GM23338 (cell line): ENCODE results near the gene OR1E2. TPM values are rescaled to one million over a fixed set of nuclear protein-coding genes. Genes with fewer than 3 reads are reported as not detected.

ENCODE experiments used
- ATAC-seq: fragments of 200-7000 bp; cut with Tn5 transposase; 3 replicates; pipeline ENCODE4 v1.9.1; 2020
- DNase-seq: peaks from one replicate; pipeline ENCODE4 v3.0.0-alpha.2; 2015; ENCODE audit warnings: low spot score
- H2AFZ ChIP-seq: fragments of 200-600 bp; sonication (generic); 2 replicates; pipeline ENCODE4 v1.8.0; 2016; ENCODE audit warnings: antibody characterized with exemption, mild to moderate bottlenecking, moderate library complexity
- H3F3A ChIP-seq: fragments of 200-600 bp; sonication (generic); replicated peaks from 2 replicates; pipeline ENCODE4 v1.8.0; 2017; ENCODE audit warnings: antibody characterized with exemption, mixed run types, low read depth
- H3K27ac ChIP-seq: fragments of 200-600 bp; sonication (generic); 2 replicates; pipeline ENCODE4 v1.6.1; 2016; ENCODE audit warnings: low read depth
- H3K27me3 ChIP-seq: fragments of 200-600 bp; sonication (generic); 2 replicates; pipeline ENCODE4 v1.8.0; 2016; ENCODE audit warnings: mild to moderate bottlenecking, mixed run types, moderate library complexity; ENCODE audit not compliant: insufficient read depth
- H3K36me3 ChIP-seq: fragments of 200-600 bp; sonication (generic); 2 replicates; pipeline ENCODE4 v1.8.0; 2016; ENCODE audit warnings: mild to moderate bottlenecking; ENCODE audit not compliant: insufficient read depth
- H3K4me1 ChIP-seq: fragments of 200-600 bp; sonication (generic); 2 replicates; pipeline ENCODE4 v1.8.0; 2016; ENCODE audit warnings: mild to moderate bottlenecking, moderate library complexity; ENCODE audit not compliant: insufficient read depth
- H3K4me2 ChIP-seq: fragments of 200-600 bp; sonication (generic); 2 replicates; pipeline ENCODE4 v1.7.1; 2017; ENCODE audit warnings: mixed run types
- H3K4me3 ChIP-seq: fragments of 200-600 bp; sonication (generic); 2 replicates; pipeline ENCODE4 v1.6.1; 2016; ENCODE audit warnings: mixed run types
- H3K79me2 ChIP-seq: fragments of 200-600 bp; sonication (generic); replicated peaks from 2 replicates; pipeline ENCODE4 v1.8.0; 2017; ENCODE audit warnings: mild to moderate bottlenecking; ENCODE audit not compliant: insufficient read depth
- H3K9me2 ChIP-seq: fragments of 200-600 bp; sonication (generic); 2 replicates; pipeline ENCODE4 v1.8.0; 2017; ENCODE audit not compliant: insufficient read depth
- H4K20me1 ChIP-seq: fragments of 200-600 bp; sonication (generic); replicated peaks from 2 replicates; pipeline ENCODE4 v1.8.0; 2017; ENCODE audit warnings: mild to moderate bottlenecking; ENCODE audit not compliant: insufficient read depth
- H3K27ac Mint-ChIP-seq: 2 replicates; pipeline ENCODE4 v1.8.0; 2020; ENCODE audit warnings: inconsistent platforms, mild to moderate bottlenecking, moderate library complexity, mixed read lengths
- H3K27me3 Mint-ChIP-seq: 3 replicates; pipeline ENCODE4 v1.8.0; 2022; ENCODE audit warnings: low read depth, mild to moderate bottlenecking, moderate library complexity, mixed read lengths, inconsistent platforms; ENCODE audit not compliant: insufficient read depth, poor library complexity
- H3K36me3 Mint-ChIP-seq: 3 replicates; pipeline ENCODE4 v1.8.0; 2021; ENCODE audit warnings: low read depth, mild to moderate bottlenecking, inconsistent platforms, moderate library complexity, mixed read lengths
- H3K4me1 Mint-ChIP-seq: 3 replicates; pipeline ENCODE4 v1.8.0; 2020; ENCODE audit warnings: mild to moderate bottlenecking, inconsistent platforms, mixed read lengths
- H3K4me3 Mint-ChIP-seq: 3 replicates; pipeline ENCODE4 v1.8.0; 2021; ENCODE audit warnings: moderate library complexity, mild to moderate bottlenecking, inconsistent platforms, mixed read lengths
- H3K9me3 Mint-ChIP-seq: 3 replicates; pipeline ENCODE4 v1.8.0; 2020; ENCODE audit warnings: moderate library complexity, mild to moderate bottlenecking, inconsistent platforms, mixed read lengths
- CREB1 ChIP-seq: fragments of 250-450 bp; sonication (Bioruptor Pico); IDR thresholded peaks from 2 replicates; pipeline ENCODE4 v1.5.0; 2020; ENCODE audit warnings: low read depth, mild to moderate bottlenecking, moderate library complexity
- EZH2 ChIP-seq: fragments of 200-600 bp; sonication (generic); IDR thresholded peaks from one replicate; pipeline ENCODE4 v1.8.0; 2017; ENCODE audit warnings: antibody characterized with exemption, mild to moderate bottlenecking, low read depth; ENCODE audit not compliant: unreplicated experiment
- JUNB ChIP-seq: IDR thresholded peaks from one replicate; pipeline ENCODE4 v1.6.1; 2016; ENCODE audit warnings: antibody characterized with exemption; ENCODE audit not compliant: unreplicated experiment
- NANOG ChIP-seq: IDR thresholded peaks from 2 replicates; pipeline ENCODE4 v1.6.1; 2016; ENCODE audit warnings: antibody characterized with exemption, borderline replicate concordance
- POLR2AphosphoS5 ChIP-seq: IDR thresholded peaks from 2 replicates; pipeline ENCODE4 v1.6.1; 2016; ENCODE audit warnings: antibody characterized with exemption, low read depth
- REST ChIP-seq: IDR thresholded peaks from one replicate; pipeline ENCODE4 v1.6.1; 2018; ENCODE audit warnings: antibody characterized with exemption; ENCODE audit not compliant: unreplicated experiment
- STAT1 ChIP-seq: IDR thresholded peaks from one replicate; pipeline ENCODE4 v1.6.1; 2016; ENCODE audit warnings: antibody characterized with exemption; ENCODE audit not compliant: unreplicated experiment
- ZNF331 ChIP-seq: fragments of 250-450 bp; sonication (Bioruptor Pico); IDR thresholded peaks from 2 replicates; pipeline ENCODE4 v1.5.0; 2020; ENCODE audit warnings: low read depth, mild to moderate bottlenecking, moderate library complexity
- polyA plus RNA-seq: library from polyadenylated mRNA; unstranded; fragments of >200 nt; fragmentation: Nextera tagmentation; extraction: Ambion mirVana; gene quantifications from 2 replicates; pipeline ENCODE4 v1.2.1, GENCODE V29; 2016
- total RNA-seq: library from RNA; depleted of rRNA; stranded (reverse); fragments of >200 nt; shearing (Covaris generic); gene quantifications from 2 replicates; pipeline ENCODE4 v1.2.3, GENCODE V29; 2014
- TF ChIP-seq, protein P1 (sequence below): IDR thresholded peaks from 2 replicates; pipeline ENCODE4 v1.6.1; 2016; ENCODE audit warnings: antibody characterized with exemption
- TF ChIP-seq, protein P2 (sequence below): fragments of 250-450 bp; sonication (Bioruptor Pico); IDR thresholded peaks from 2 replicates; pipeline ENCODE4 v1.5.0; 2020; ENCODE audit warnings: mild to moderate bottlenecking, moderate library complexity

OR1E2 gene
- total and polyA plus RNA-seq, 2 experiments from 2014 or later, result not detected

- no peak overlapping the region for H3K27ac ChIP-seq
- H3F3A ChIP-seq, result no peaks in the 10 kb centered on the region
- H3K4me1 ChIP-seq, result no peaks in the 10 kb centered on the region
- no peak overlapping the region for H3K4me2 ChIP-seq
- H3K27ac Mint-ChIP-seq, result no peak overlapping the region
- H3K4me3 ChIP-seq, result no peak overlapping the region
- DNase-seq (no peak), ATAC-seq (no peak)
- no peak overlapping the region for H2AFZ ChIP-seq
- peaks cover 29% of the 10 kb centered on the region for H3K9me3 Mint-ChIP-seq
- no peaks in the 10 kb centered on the region for H4K20me1 ChIP-seq
- no peaks in the 10 kb centered on the region for H3K4me1 Mint-ChIP-seq
- TF ChIP-seq NANOG, result no peak
- TF ChIP-seq, protein P1, sequence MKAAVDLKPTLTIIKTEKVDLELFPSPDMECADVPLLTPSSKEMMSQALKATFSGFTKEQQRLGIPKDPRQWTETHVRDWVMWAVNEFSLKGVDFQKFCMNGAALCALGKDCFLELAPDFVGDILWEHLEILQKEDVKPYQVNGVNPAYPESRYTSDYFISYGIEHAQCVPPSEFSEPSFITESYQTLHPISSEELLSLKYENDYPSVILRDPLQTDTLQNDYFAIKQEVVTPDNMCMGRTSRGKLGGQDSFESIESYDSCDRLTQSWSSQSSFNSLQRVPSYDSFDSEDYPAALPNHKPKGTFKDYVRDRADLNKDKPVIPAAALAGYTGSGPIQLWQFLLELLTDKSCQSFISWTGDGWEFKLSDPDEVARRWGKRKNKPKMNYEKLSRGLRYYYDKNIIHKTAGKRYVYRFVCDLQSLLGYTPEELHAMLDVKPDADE, result no peak
- no peaks in the 10 kb centered on the region for H3K36me3 ChIP-seq
- H3K27me3 ChIP-seq, result no peaks in the 10 kb centered on the region
- H3K4me3 Mint-ChIP-seq, result no peak overlapping the region
- H3K36me3 Mint-ChIP-seq, result peaks cover 2% of the 10 kb centered on the region; the same call in 1 of the 3 replicates
- H3K27me3 Mint-ChIP-seq, result peaks cover 1% of the 10 kb centered on the region
- H3K79me2 ChIP-seq, result no peaks in the 10 kb centered on the region
- H3K9me2 ChIP-seq, result peaks cover 17% of the 10 kb centered on the region
Observed at GRCh38 chr17:3418222-3418621, 15.4 kb downstream of the OR1E2 start.

- no peaks in the 10 kb centered on the region for H3K4me1 ChIP-seq
- DNase-seq (no peak), ATAC-seq (no peak)
- no peak overlapping the region for H2AFZ ChIP-seq
- H3K27ac Mint-ChIP-seq, result no peak overlapping the region
- no peaks in the 10 kb centered on the region for H3K36me3 ChIP-seq
- no peaks in the 10 kb centered on the region for H3K4me1 Mint-ChIP-seq
- H3K27me3 Mint-ChIP-seq, result no peaks in the 10 kb centered on the region
- H3K4me2 ChIP-seq, result no peak overlapping the region
- H3K36me3 Mint-ChIP-seq, result peaks cover 6% of the 10 kb centered on the region
- no peaks in the 10 kb centered on the region for H3F3A ChIP-seq
- peaks cover 32% of the 10 kb centered on the region for H3K9me3 Mint-ChIP-seq
- no peak overlapping the region for H3K4me3 ChIP-seq
- no peaks in the 10 kb centered on the region for H4K20me1 ChIP-seq
- H3K27me3 ChIP-seq, result no peaks in the 10 kb centered on the region
- no peak overlapping the region for H3K4me3 Mint-ChIP-seq
- H3K27ac ChIP-seq, result no peak overlapping the region
- H3K9me2 ChIP-seq, result peaks cover 6% of the 10 kb centered on the region; the same call in 1 of the 2 replicates
- H3K79me2 ChIP-seq, result no peaks in the 10 kb centered on the region
- TF ChIP-seq, protein P2, sequence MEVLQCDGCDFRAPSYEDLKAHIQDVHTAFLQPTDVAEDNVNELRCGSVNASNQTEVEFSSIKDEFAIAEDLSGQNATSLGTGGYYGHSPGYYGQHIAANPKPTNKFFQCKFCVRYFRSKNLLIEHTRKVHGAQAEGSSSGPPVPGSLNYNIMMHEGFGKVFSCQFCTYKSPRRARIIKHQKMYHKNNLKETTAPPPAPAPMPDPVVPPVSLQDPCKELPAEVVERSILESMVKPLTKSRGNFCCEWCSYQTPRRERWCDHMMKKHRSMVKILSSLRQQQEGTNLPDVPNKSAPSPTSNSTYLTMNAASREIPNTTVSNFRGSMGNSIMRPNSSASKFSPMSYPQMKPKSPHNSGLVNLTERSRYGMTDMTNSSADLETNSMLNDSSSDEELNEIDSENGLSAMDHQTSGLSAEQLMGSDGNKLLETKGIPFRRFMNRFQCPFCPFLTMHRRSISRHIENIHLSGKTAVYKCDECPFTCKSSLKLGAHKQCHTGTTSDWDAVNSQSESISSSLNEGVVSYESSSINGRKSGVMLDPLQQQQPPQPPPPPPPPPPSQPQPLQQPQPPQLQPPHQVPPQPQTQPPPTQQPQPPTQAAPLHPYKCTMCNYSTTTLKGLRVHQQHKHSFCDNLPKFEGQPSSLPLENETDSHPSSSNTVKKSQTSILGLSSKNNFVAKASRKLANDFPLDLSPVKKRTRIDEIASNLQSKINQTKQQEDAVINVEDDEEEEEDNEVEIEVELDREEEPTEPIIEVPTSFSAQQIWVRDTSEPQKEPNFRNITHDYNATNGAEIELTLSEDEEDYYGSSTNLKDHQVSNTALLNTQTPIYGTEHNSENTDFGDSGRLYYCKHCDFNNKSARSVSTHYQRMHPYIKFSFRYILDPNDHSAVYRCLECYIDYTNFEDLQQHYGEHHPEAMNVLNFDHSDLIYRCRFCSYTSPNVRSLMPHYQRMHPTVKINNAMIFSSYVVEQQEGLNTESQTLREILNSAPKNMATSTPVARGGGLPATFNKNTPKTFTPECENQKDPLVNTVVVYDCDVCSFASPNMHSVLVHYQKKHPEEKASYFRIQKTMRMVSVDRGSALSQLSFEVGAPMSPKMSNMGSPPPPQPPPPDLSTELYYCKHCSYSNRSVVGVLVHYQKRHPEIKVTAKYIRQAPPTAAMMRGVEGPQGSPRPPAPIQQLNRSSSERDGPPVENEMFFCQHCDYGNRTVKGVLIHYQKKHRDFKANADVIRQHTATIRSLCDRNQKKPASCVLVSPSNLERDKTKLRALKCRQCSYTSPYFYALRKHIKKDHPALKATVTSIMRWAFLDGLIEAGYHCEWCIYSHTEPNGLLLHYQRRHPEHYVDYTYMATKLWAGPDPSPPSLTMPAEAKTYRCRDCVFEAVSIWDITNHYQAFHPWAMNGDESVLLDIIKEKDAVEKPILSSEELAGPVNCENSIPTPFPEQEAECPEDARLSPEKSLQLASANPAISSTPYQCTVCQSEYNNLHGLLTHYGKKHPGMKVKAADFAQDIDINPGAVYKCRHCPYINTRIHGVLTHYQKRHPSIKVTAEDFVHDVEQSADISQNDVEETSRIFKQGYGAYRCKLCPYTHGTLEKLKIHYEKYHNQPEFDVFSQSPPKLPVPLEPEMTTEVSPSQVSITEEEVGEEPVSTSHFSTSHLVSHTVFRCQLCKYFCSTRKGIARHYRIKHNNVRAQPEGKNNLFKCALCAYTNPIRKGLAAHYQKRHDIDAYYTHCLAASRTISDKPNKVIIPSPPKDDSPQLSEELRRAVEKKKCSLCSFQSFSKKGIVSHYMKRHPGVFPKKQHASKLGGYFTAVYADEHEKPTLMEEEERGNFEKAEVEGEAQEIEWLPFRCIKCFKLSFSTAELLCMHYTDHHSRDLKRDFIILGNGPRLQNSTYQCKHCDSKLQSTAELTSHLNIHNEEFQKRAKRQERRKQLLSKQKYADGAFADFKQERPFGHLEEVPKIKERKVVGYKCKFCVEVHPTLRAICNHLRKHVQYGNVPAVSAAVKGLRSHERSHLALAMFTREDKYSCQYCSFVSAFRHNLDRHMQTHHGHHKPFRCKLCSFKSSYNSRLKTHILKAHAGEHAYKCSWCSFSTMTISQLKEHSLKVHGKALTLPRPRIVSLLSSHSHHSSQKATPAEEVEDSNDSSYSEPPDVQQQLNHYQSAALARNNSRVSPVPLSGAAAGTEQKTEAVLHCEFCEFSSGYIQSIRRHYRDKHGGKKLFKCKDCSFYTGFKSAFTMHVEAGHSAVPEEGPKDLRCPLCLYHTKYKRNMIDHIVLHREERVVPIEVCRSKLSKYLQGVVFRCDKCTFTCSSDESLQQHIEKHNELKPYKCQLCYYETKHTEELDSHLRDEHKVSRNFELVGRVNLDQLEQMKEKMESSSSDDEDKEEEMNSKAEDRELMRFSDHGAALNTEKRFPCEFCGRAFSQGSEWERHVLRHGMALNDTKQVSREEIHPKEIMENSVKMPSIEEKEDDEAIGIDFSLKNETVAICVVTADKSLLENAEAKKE (CRISPR knock-in tag), result no peak
- TF ChIP-seq CREB1 (CRISPR knock-in tag), result no peak
- no peak for TF ChIP-seq POLR2AphosphoS5
- TF ChIP-seq, protein P1, result no peak
- TF ChIP-seq REST, result no peak
- no peak for TF ChIP-seq ZNF331 (CRISPR knock-in tag)
- TF ChIP-seq NANOG, result no peak
- TF ChIP-seq EZH2, result no peak
- TF ChIP-seq JUNB, result no peak
- TF ChIP-seq STAT1, result no peak
Observed at GRCh38 chr17:3415610-3416009, 18.0 kb downstream of the OR1E2 start.
